Left colon (tissue), 2 donors: Measurements from ENCODE around the gene MAGEA4. TPM values are rescaled to one million over a fixed set of nuclear protein-coding genes. Genes with fewer than 3 reads are reported as not detected.

Experiments
- ATAC-seq: fragments of 200-7000 bp; cut with Tn5 transposase; one replicate; pipeline ENCODE4 v1.9.1; 2020; ENCODE audit warnings: mild to moderate bottlenecking, moderate library complexity
- DNase-seq, 2 donors: peaks; one replicate each; pipeline ENCODE4 v3.0.0-alpha.2; 2020
- intact Hi-C, 2 donors: fragments of 100-400 bp; cut with DNase I in 1 of 2; cut with micrococcal nuclease in 1 of 2; formaldehyde crosslinking; loops; one replicate each; pipeline versions ENCODE4 v1.11.2 to v1.14.0; 2022; cut with DNase I, micrococcal nuclease
- microRNA-seq, 2 donors: library from miRNA; unstranded; fragments of <30 nt; microRNA quantifications; one replicate each; pipeline versions ENCODE4 v1.1.0 to v1.2.0, GENCODE V29; 2020
- total RNA-seq, 2 donors: library from RNA; stranded (reverse); fragmentation: NEBNext Ultra II Directional; extraction: Animal tissue kit (Norgen Biotek cat#: 25700); gene quantifications; one replicate each; pipeline ENCODE4 v1.2.1, GENCODE V29; 2021
- donor health status: DM: no; HTN: no; CAD: no.
- donor health status: DM: yes; HTN: yes; CAD: no.

MAGEA4 gene
- total RNA-seq, 2 donors from 2014 or later, result not detected

DNA sequence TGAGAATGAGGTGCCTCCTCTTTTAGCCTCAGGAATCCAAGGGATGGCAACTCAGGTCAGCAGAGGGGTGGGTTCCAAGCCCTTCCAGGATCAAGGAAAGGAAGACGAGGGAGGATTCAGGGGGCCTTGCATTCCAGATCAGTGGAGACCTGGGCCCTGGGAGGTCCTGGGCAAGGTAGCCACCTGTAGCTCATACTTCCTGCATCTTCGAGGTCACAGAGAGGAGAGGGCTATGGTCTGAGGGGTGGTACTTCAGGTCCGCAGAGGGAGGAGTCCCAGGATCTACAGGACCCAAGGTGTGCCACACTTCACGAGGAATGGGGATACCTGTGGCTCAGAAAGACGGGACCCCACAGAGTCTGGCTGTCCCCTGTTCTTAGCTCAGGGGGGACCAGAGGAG, 9.2 kb downstream of the MAGEA4 start:
- intact Hi-C loops, result no loop called here
- no peak for ATAC-seq
- DNase-seq, result no peak

DNA sequence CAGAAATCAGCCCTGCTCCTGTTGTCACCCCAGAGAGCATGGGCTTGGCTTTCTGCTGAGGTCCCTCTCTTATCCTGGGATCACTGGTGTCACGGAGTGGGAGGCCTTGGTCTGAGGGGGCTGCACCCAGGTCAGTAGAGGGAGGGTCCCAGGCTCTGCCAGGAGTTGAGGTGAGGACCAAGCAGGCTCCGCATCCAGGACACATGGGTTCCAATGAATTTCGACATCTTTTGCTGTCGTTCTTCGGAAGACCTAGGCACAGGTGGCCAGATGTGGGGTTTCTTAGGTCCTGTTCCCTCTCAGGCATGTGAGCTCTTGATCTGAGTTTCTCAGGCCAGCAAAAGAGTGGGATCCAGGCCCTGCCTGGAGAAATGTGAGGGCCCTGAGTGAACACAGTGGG, 10.0 kb downstream of the MAGEA4 start:
- ATAC-seq, result no peak
- intact Hi-C loops, result no loop called here

DNA sequence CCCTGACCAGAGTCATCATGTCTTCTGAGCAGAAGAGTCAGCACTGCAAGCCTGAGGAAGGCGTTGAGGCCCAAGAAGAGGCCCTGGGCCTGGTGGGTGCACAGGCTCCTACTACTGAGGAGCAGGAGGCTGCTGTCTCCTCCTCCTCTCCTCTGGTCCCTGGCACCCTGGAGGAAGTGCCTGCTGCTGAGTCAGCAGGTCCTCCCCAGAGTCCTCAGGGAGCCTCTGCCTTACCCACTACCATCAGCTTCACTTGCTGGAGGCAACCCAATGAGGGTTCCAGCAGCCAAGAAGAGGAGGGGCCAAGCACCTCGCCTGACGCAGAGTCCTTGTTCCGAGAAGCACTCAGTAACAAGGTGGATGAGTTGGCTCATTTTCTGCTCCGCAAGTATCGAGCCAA, 11.0 kb downstream of the MAGEA4 start:
- DNase-seq (no peak), ATAC-seq (no peak)
- intact Hi-C loops, result no loop called here

More for the DNA sequence above, 10.0 kb downstream of the MAGEA4 start:
- DNase-seq, result no peak

DNA sequence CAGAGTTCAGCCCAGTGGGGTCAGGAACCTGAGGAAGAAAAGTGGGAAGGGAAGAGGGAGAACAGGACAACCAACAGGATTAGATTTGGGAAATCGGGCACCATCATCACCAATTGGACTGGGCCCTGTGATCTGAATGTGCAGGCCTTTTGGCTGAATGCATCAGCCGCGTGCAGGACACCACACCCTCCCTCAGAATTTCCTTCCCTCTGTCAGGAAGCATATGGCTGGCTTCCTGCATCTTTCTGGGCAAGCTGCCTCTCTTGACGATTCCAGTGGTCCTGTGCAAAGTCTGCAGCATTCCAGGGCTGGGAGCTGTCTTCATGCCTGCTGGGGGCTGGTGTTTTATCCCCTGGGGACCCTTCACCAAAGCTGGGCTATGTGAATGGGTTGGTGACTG, 16.4 kb downstream of the MAGEA4 start:
- no peak for ATAC-seq

DNA sequence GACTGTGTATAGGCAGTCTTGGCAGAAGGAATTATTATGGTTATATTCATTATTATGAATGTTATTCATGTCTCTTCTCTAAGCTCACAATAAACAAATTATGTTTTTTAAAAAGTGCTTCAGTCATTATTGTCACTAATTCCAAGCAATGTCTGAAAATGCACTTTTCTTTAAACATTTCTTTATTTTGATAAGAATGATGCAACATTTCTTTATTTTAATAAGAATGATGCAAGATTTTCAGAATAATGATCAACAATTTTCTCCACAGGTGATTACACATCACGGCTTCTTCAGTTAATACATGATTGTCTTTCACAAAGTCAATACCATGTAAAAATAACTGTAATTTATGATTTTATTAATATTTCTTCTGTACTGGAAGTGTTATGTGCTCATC, 22.7 kb downstream of the MAGEA4 start:
- ATAC-seq (no peak), DNase-seq (no peak)
- intact Hi-C loops, result no loop called here

More for the DNA sequence above, 16.4 kb downstream of the MAGEA4 start:
- no peak for DNase-seq
- intact Hi-C loops, result no loop called here

DNA sequence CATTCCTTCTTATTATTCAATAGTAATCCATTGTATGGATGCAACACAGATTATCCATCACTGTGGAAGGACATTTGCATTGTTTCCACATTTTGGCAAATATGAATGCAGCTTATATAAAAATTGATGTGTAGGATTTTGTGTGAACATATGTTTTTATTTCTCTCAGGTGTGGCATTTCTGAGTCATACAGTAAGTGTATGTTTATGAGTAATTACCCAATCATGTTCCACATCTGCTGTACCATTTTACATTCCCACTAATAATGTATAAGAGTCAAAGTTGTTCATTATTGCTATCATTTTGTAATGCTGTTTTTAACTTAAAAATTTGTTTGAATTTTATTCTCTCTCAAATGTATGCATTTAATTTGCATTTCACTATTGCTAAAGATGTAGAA, 25.5 kb downstream of the MAGEA4 start:
- intact Hi-C loops, result no loop called here
- ATAC-seq (no peak), DNase-seq (no peak)

DNA sequence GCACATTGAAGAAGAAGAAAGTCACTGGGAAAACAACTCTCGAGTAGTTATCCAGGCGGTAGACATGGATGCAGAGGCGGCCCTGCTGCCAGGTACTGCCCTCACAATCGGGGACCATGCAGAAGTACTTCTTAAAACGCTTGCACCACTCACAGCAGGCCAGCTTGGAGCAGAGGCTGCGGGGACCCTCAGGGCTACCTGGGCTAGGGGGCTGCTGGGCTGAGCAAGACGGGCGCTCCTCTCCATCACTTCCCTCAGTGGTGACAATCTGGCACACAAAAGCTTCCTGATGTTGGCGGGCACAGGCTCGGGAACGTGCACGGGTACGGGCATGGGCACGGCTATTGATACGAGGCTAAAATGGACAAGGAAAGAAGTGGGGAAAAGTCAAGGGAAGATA, 42.0 kb downstream of the MAGEA4 start:
- intact Hi-C loops, result no loop called here
- DNase-seq, result no peak
- no peak for ATAC-seq

DNA sequence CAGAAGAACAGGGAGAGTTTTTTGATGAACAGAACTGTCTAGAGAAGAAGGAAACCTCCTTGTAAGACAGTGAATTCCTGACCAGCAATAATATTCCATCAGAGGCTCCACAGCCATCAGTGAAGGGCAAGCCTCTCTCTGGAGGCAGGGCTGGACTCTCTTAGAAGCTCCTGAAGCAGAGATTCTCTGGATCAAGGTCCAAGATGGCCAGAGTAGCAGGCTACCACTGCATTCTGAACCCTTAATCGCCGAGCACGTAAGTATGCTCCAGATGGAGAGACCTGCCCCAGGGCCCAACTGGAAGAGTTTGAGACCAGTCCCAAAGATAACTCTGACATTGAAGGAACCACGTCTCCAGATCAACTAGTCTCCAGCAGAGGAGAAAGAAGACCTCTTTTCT, 45.4 kb downstream of the MAGEA4 start:
- intact Hi-C loops, result no loop called here
- ATAC-seq (no peak), DNase-seq (no peak)

DNA sequence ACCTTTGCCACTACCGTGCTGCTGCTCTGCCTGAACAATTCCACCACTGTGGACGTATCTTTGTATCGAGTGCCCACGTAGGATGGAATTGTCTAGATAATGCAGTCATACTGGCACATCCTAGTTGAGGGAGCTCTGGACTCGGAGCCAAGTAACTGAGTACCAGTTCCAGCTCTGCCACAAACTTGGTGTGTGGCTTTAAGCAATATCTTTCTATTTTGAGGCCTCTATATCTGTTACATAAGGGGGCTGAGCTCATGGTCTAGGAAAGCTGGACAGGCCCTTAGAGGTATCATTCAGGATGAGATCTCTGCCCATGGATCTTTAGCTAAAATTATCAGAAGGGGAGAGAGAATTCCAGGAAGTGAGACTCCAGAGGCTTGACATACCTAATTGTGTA, 49.3 kb downstream of the MAGEA4 start:
- intact Hi-C loops, result no loop called here
- ATAC-seq (no peak), DNase-seq (no peak)

DNA sequence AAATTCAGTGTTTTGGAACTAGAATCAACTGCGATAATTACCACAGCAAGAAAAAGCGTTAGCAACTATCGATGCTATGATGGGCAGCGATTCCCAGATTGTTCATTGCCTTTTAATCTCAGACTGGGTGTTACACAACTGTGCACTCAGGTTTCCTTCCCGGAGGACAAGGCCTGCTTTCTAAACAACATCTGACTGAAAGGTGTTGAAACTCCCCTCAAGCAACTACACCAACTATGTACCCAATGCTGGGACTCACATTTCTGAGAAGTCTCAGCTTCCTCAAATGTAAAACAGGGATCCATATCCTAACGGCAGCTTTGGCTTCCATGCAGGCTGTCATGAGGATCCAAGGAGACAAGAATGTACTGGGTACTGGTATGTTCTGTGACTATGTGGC, 53.5 kb downstream of the MAGEA4 start:
- ATAC-seq (no peak), DNase-seq (no peak)
- intact Hi-C loops, result no loop called here

DNA sequence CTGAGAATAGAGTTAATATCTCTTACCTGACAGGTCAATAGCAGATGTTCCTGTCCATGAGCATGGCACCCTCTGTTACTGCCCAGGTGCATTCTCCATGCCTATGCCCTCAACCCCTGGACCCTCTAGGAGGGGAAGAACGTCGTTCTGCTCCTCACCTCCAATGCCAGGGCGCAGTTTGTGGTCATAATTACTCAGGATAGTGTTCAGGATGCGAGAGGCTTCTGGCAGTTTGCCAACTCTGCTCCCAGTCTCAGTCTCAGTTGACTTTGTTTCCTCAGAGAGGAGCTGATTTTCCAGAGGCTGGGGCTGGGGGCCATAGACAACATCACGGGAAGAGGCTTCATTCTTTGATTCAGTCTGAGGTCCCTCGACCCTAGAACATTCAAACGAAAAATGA, 57.3 kb downstream of the MAGEA4 start:
- no peak for ATAC-seq
- intact Hi-C loops, result no loop called here
- DNase-seq, result no peak

DNA sequence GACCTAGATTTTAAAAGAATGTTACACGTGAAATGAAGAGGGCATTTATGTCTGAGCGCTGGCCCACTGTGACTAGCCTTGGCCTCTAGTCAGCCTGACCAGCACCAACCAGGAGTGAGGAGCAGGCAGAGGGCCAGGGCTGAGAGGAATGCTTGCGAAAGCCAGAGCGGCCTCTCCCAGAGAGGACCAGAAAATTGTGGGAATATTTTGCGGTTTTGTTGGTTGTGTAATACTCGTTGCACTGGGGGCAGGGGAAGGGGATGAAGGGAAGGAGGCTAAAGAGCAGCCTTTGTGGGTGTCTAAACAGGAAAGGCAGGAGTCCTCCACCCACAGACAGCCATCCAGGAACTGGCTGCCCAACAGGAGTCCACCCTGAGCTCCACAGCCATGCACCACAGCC, 58.0 kb downstream of the MAGEA4 start:
- ATAC-seq, result no peak
- intact Hi-C loops, result no loop called here
- DNase-seq, result peak in 1 of 2 donors; percentile 16

DNA sequence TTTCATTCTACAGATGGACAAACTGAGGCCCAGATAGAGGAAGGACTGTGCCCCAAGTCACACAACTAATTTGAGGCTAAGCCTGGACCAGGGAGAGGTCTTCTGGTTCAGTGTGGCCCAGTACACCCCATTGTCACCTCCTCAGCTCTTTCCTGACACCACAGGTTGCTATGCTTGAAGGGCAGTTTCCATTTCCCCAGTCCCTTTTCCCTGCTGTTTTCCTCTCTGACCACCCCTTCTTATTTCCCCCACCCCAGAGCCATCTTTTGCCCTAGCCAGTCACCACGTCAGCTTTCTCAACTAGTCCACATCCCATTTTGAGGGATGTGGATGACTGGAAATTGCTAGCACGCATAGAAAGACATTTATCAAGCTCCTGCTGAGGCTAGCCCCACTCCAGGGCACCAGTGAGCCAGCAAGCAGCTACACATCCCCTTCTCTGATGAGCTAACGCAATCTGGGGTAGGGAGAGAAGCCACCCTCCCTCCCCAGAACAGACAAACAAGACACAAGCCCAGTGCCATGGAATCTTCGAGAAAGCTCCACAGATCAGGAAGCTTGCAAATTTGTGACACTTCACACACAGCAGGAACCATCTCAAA, 60.5 kb downstream of the MAGEA4 start:
- ATAC-seq (no peak), DNase-seq (no peak)
- intact Hi-C loops, result no loop called here

DNA sequence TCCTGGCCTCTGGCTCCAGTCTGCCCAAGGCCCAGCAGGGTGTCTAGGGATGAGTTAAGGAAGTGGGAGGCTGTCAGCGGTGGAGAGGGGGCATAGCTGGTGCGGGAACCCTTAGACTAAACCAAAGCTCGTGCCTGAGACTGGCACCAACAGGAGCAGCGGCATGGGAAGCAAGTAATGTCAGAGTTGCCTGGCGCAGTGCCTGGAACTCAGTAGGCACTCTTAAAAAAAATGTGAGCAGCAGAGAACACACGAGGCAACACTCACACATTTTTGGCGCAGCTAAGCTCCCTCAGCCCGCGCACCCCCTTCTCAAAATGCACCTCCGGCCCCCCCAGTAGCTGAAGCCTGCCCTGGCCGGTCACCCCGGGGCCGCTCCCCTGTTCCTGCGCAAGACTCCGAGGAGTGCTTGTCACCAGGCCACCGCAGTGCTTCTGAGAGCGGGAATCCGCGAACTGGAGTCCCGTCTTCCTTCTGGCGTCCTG, 61.2 kb downstream of the MAGEA4 start:
- DNase-seq (peak in 1 of 2 donors; percentile 31), ATAC-seq (peak; percentile 60)
- intact Hi-C loops, result no loop called here

Small RNA genes within 50 kb of the gene (microRNA-seq; reads per million reads assigned to microRNA genes)
- gene MIR224, result 477 to 734 reads per million in 2 donors
- gene MIR452, result 388 to 533 reads per million in 2 donors

Other genes starting within 250 kb of the MAGEA4 start
- gene PRRG3, start 217.4 kb upstream of the MAGEA4 start, total RNA-seq, result 1 to 10 TPM in 1 of 2 donors, under 1 TPM in 1; 0.37 to 2.1 TPM
- not detected for gene FATE1, start 196.9 kb upstream of the MAGEA4 start, total RNA-seq
- not detected for gene CNGA2, start 178.1 kb upstream of the MAGEA4 start, total RNA-seq
- gene GABRE, start 61.8 kb downstream of the MAGEA4 start, total RNA-seq, result 10 to 100 TPM; 17.7 to 19.3 TPM
- gene MAGEA10, start 225.7 kb downstream of the MAGEA4 start, total RNA-seq, result not detected